ENCODE data around the gene MCTP1. TPM values are rescaled to one million over a fixed set of nuclear protein-coding genes. Genes with fewer than 3 reads are reported as not detected.

The MCTP1 gene
- 6.8 to 12.7 TPM (median 7.9 TPM) in 5 replicates for total RNA-seq (2022; extraction: Qiagen RNA extraction; ENCODE audit: low read depth)

GRCh38 chr5:95284572-95285408 lies at the start of gene MCTP1:
Gene MCTP1, minus strand, starts transcription at chr5:95285094.

Other genes starting within 250 kb of the MCTP1 start
- gene FAM81B, start 106.3 kb upstream of the MCTP1 start, total RNA-seq (2022; extraction: Qiagen RNA extraction; ENCODE audit: low read depth), result not detected in 5 replicates